Left ventricle myocardium inferior (tissue), 1 donor: ENCODE results near the gene SETD3. TPM values are rescaled to one million over a fixed set of nuclear protein-coding genes. Genes with fewer than 3 reads are reported as not detected.
A peak's percentile ranks its signal among the peaks of the same experiment; 100 is the strongest.

Experiments
- DNase-seq: peaks from one replicate; pipeline ENCODE4 v3.0.0-alpha.2; 2020
- H3K27ac ChIP-seq: fragments of 200-600 bp; replicated peaks from 2 replicates; pipeline ENCODE4 v1.8.0; 2021
- H3K27me3 ChIP-seq: fragments of 200-600 bp; 2 replicates; pipeline ENCODE4 v1.8.0; 2021; ENCODE audit warnings: low read depth
- H3K36me3 ChIP-seq: fragments of 200-600 bp; 2 replicates; pipeline ENCODE4 v1.8.0; 2021
- H3K4me1 ChIP-seq: fragments of 200-600 bp; 2 replicates; pipeline ENCODE4 v1.8.0; 2021
- H3K4me3 ChIP-seq: fragments of 200-600 bp; 2 replicates; pipeline ENCODE4 v1.8.0; 2021; ENCODE audit warnings: mild to moderate bottlenecking, moderate library complexity
- H3K9me3 ChIP-seq: fragments of 200-600 bp; replicated peaks from 2 replicates; pipeline ENCODE4 v1.8.0; 2021
- intact Hi-C: fragments of 100-400 bp; cut with micrococcal nuclease; formaldehyde crosslinking; loops from one replicate; pipeline ENCODE4 v1.11.0; 2022
- total RNA-seq: library from RNA; stranded (reverse); fragmentation: NEBNext Ultra II Directional; extraction: Animal tissue kit (Norgen Biotek cat#: 25700); gene quantifications from one replicate; pipeline ENCODE4 v1.2.1, GENCODE V29; 2021
- TF ChIP-seq, protein P1 (sequence below): fragments of 200-600 bp; IDR thresholded peaks from 2 replicates; pipeline ENCODE4 v1.8.0; 2021; ENCODE audit warnings: antibody characterized with exemption, mild to moderate bottlenecking, borderline replicate concordance
- donor health status: DM: no; HTN: yes; CAD: no; lungs with severe emphysema.

The SETD3 gene
- total RNA-seq, 1 donor from 2014 or later: 101 TPM

- Histone ChIP-seq H3K4me1 (peaks cover 73% of the 10 kb centered on the region), H3K27me3 (no peaks in the 10 kb centered on the region), H3K9me3 (no peaks in the 10 kb centered on the region), H3K27ac (peak overlapping the region; percentile 95), H3K36me3 (no peaks in the 10 kb centered on the region), H3K4me3 (peak overlapping the region; percentile 92)
- intact Hi-C loops: no loop called here
- TF ChIP-seq, protein P1, sequence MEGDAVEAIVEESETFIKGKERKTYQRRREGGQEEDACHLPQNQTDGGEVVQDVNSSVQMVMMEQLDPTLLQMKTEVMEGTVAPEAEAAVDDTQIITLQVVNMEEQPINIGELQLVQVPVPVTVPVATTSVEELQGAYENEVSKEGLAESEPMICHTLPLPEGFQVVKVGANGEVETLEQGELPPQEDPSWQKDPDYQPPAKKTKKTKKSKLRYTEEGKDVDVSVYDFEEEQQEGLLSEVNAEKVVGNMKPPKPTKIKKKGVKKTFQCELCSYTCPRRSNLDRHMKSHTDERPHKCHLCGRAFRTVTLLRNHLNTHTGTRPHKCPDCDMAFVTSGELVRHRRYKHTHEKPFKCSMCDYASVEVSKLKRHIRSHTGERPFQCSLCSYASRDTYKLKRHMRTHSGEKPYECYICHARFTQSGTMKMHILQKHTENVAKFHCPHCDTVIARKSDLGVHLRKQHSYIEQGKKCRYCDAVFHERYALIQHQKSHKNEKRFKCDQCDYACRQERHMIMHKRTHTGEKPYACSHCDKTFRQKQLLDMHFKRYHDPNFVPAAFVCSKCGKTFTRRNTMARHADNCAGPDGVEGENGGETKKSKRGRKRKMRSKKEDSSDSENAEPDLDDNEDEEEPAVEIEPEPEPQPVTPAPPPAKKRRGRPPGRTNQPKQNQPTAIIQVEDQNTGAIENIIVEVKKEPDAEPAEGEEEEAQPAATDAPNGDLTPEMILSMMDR: no peak
- DNase-seq: no peak
Measured at GRCh38 chr14:99479160-99479905, 1.3 kb downstream of the SETD3 start.

GRCh38 chr14:99478128-99478527 is 2.5 kb downstream of the SETD3 start:
- Histone ChIP-seq H3K4me3 (peak overlapping the region; percentile 92), H3K27ac (peak overlapping the region; percentile 95), H3K4me1 (peaks cover 73% of the 10 kb centered on the region), H3K9me3 (no peaks in the 10 kb centered on the region), H3K27me3 (no peaks in the 10 kb centered on the region), H3K36me3 (no peaks in the 10 kb centered on the region)
- intact Hi-C loops: no loop called here
- TF ChIP-seq, protein P1: no peak
- no peak for DNase-seq

DNA sequence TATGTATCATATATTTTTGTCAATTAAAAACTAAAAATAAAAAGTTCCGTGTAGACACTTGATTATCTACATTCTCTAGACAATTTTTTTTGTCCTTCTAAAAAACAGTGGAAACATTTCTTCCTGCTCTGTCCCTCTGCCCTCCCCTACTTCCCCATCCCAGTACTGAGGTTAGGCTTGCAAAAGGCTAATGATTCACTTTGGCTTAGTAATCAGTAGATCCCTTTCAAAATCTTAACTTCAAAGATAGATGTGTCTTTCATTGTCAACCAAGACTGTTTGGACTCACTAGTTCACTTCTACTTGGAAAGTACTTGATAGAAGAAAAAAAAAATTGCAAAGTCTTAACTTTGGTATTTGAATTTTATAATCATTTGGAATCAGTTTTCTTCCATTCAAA is 3.8 kb downstream of the SETD3 start:
- H3K36me3 ChIP-seq: no peaks in the 10 kb centered on the region
- no peak overlapping the region for H3K27ac ChIP-seq
- no peaks in the 10 kb centered on the region for H3K9me3 ChIP-seq
- TF ChIP-seq, protein P1: no peak
- no peak for DNase-seq
- H3K27me3 ChIP-seq: no peaks in the 10 kb centered on the region
- intact Hi-C loops: no loop called here
- no peak overlapping the region for H3K4me3 ChIP-seq
- H3K4me1 ChIP-seq: peaks cover 67% of the 10 kb centered on the region

GRCh38 chr14:99475660-99476059 is 5.0 kb downstream of the SETD3 start:
- no peaks in the 10 kb centered on the region for H3K9me3 ChIP-seq
- TF ChIP-seq, protein P1: no peak
- no peaks in the 10 kb centered on the region for H3K27me3 ChIP-seq
- H3K36me3 ChIP-seq: no peaks in the 10 kb centered on the region
- intact Hi-C loops: no loop called here
- no peak for DNase-seq
- H3K27ac ChIP-seq: peak overlapping the region; percentile 10
- no peak overlapping the region for H3K4me3 ChIP-seq
- peaks cover 61% of the 10 kb centered on the region for H3K4me1 ChIP-seq

DNA sequence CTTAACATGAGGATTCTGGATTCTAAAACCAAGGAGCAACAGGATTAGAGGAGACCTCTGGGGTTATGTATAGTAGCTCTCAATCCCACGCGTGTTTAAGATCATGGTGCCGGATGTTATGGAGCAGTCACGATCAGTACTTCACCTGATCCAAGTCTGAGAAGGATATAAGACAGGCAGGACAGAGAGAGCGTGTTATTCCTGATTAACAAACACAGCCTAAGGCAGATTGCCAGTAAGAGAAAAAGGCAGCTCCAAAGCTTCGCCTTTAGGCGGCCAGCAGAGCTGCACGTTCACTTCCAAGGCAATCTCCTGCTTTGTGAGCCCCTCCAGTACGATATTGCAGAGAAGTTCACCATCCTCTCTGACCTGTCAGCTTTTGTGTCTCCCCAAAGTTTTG is 5.5 kb downstream of the SETD3 start:
- Histone ChIP-seq H3K27me3 (no peaks in the 10 kb centered on the region), H3K36me3 (no peaks in the 10 kb centered on the region), H3K9me3 (no peaks in the 10 kb centered on the region), H3K4me1 (peaks cover 63% of the 10 kb centered on the region), H3K27ac (peak overlapping the region; percentile 10), H3K4me3 (no peak overlapping the region)
- DNase-seq: no peak
- intact Hi-C loops: no loop called here
- TF ChIP-seq, protein P1: no peak
